Measurements from ENCODE around the gene SETD5. TPM values are rescaled to one million over a fixed set of nuclear protein-coding genes. Genes with fewer than 3 reads are reported as not detected.

Gene SETD5
- total and polyA plus RNA-seq, 8 donors, result 11.2 to 431 (median 105) TPM

DNA sequence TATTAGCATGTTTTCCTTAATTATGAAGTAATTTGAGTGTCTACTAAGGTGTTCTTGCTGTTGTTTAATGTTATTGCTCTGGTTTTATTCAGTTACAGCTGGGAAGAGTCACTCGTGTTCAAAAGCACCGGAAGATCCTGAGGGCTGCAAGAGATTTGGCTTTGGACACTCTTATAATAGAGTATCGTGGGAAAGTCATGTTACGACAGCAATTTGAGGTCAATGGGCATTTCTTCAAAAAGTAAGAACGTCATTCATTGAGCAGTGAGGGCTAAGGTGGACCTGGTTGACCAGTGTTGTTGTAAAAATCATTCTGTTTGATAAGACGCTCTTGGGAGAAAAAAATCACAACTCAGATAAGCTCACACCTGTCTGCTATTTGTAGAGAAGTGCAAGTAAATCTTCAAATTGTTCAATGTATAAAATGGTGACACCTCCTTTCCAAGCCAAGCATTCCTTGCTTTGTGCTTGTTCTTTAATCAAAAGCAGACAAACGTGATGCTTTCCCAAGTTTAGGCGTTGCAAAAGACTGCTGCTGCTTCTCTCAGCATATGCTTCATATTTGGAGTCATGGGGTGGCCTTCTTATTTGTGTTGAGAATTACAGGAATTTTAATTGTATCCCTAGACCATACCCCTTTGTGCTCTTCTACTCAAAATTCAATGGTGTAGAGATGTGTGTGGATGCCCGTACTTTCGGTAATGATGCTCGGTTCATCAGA lies 44.2 kb downstream of the SETD5 start:
- Histone ChIP-seq H3K4me3 (no peak overlapping the region), H3K36me3 (peaks cover 67 to 100% (median 100%) of the 10 kb centered on the region in 4 donors), H3K27ac (no peak overlapping the region), H3K9me3 (no peaks in the 10 kb centered on the region), H3K27me3 (no peaks in the 10 kb centered on the region), H3K4me1 (peaks cover 0 to 18% (median 0%) of the 10 kb centered on the region in 4 donors)
- intact Hi-C loops (cut with DNase I; ENCODE audit: low total_unique reads), result no loop called here
- 89 to 94% (median 93%) methylated on average over 11 of the region's 11 CpGs for WGBS, 5 donors
- TF ChIP-seq POLR2A (IDR thresholded peaks at IDR 0.05) (no peak), POLR2AphosphoS5 (IDR thresholded peaks at IDR 0.05) (no peak), CTCF (IDR thresholded peaks at IDR 0.05) (no peak), EP300 (IDR thresholded peaks at IDR 0.05) (no peak)
- no peak for DNase-seq

DNA sequence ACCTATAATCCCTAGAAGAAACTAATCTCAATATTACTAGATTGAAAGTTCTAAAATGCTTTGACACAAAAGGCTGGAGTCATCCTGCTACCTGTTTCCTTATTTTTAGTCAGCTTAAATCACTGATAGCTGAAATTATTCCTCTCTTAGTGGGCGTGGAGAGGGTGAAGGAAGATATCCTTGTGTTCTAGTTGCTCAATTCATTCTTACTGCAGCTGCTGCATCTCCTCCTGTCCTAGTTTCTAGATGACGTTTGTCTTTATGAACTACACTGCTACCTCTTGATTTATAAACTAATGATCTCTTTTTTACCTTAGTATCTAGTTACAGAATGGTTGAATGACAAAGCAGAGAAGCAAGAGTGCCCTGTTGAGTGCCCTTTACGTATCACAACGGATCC lies 50.7 kb downstream of the SETD5 start:
- H3K36me3 ChIP-seq, result peaks cover 62 to 100% (median 98%) of the 10 kb centered on the region in 4 donors
- no peak overlapping the region for H3K27ac ChIP-seq
- H3K4me3 ChIP-seq, result no peak overlapping the region
- TF ChIP-seq CTCF (IDR thresholded peaks at IDR 0.05), result no peak
- TF ChIP-seq EP300 (IDR thresholded peaks at IDR 0.05), result no peak
- no peak for TF ChIP-seq POLR2A (IDR thresholded peaks at IDR 0.05)
- TF ChIP-seq POLR2AphosphoS5 (IDR thresholded peaks at IDR 0.05), result no peak
- intact Hi-C loops (cut with DNase I; ENCODE audit: low total_unique reads), result no loop called here
- H3K27me3 ChIP-seq, result no peaks in the 10 kb centered on the region
- 85 to 90% (median 87%) methylated on average over 4 of the region's 4 CpGs for WGBS, 5 donors
- no peaks in the 10 kb centered on the region for H3K9me3 ChIP-seq
- no peak for DNase-seq
- H3K4me1 ChIP-seq, result peaks cover 0 to 9% (median 0%) of the 10 kb centered on the region in 4 donors

DNA sequence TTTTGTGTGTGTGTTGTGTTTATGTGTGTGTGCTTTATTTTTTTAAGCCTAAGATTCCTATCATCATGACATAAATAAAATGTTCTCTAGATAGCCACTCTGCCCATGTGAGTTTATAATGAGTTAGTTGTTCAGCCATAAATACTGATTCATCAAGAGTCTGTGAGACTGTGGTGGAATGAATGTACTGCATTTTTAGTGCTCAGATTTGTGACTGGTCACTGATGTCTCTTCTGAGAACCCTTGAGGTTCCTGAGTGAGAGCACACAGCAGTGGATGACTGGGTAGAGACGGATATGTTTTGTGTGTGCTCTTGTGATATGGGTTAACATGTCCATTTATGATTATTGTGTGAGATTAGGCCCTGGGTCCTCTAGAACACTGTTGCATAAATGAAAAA lies 51.2 kb downstream of the SETD5 start:
- no peaks in the 10 kb centered on the region for H3K27me3 ChIP-seq
- WGBS, 5 donors, result 76 to 92% (median 88%) methylated on average over 1 of the region's 1 CpG
- peaks cover 57 to 100% (median 98%) of the 10 kb centered on the region in 4 donors for H3K36me3 ChIP-seq
- no peak for DNase-seq
- H3K4me1 ChIP-seq, result peaks cover 0 to 9% (median 0%) of the 10 kb centered on the region in 4 donors
- no peak overlapping the region for H3K27ac ChIP-seq
- no peaks in the 10 kb centered on the region for H3K9me3 ChIP-seq
- H3K4me3 ChIP-seq, result no peak overlapping the region
- TF ChIP-seq CTCF (IDR thresholded peaks at IDR 0.05) (no peak), POLR2AphosphoS5 (IDR thresholded peaks at IDR 0.05) (no peak), POLR2A (IDR thresholded peaks at IDR 0.05) (no peak), EP300 (IDR thresholded peaks at IDR 0.05) (no peak)
- intact Hi-C loops (cut with DNase I; ENCODE audit: low total_unique reads), result no loop called here

DNA sequence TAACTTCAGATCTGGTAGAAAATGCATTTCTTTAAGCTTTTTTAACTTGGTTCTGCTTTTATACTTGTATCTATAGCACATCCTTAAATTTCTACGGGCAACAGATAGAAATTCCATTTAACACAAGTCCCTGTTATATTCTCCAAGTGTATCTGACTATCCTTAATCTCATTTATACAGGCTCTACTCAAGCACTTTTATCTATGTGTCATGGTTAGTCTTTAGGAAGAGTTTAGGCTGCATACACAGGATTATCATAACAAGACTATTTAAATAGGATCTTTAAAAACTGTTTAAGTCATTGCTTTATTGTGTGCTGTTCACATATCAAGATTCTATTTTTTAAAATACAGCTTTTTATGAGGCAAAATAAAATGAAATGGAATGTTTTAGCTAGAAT lies 52.7 kb downstream of the SETD5 start:
- TF ChIP-seq POLR2AphosphoS5 (IDR thresholded peaks at IDR 0.05), result no peak
- TF ChIP-seq CTCF (IDR thresholded peaks at IDR 0.05), result no peak
- TF ChIP-seq EP300 (IDR thresholded peaks at IDR 0.05), result no peak
- TF ChIP-seq POLR2A (IDR thresholded peaks at IDR 0.05), result no peak
- H3K27me3 ChIP-seq, result no peaks in the 10 kb centered on the region
- no peak overlapping the region for H3K27ac ChIP-seq
- DNase-seq, result no peak
- no peak overlapping the region for H3K4me3 ChIP-seq
- 71 to 92% (median 90%) methylated on average over 1 of the region's 1 CpG for WGBS, 5 donors
- H3K4me1 ChIP-seq, result peaks cover 0 to 9% (median 0%) of the 10 kb centered on the region in 4 donors
- H3K36me3 ChIP-seq, result peaks cover 50 to 100% (median 98%) of the 10 kb centered on the region in 4 donors
- no peaks in the 10 kb centered on the region for H3K9me3 ChIP-seq
- intact Hi-C loops (cut with DNase I; ENCODE audit: low total_unique reads), result no loop called here

Data from stomach (tissue), 9 donors.